Nephron (organoid): ENCODE results near the gene HSD17B12.

Source experiments
- H3K27ac Mint-ChIP-seq, 3 experiments: 2 replicates each; pipeline ENCODE4 v1.8.0; 2020; ENCODE audit warnings: mixed read lengths in 3 of 3, mild to moderate bottlenecking in 2 of 3, moderate library complexity in 1 of 3
- H3K27me3 Mint-ChIP-seq: 2 replicates; pipeline ENCODE4 v1.8.0; 2021; ENCODE audit warnings: low read depth, mild to moderate bottlenecking, moderate library complexity, mixed read lengths
- H3K36me3 Mint-ChIP-seq: 2 replicates; pipeline ENCODE4 v1.8.0; 2020; ENCODE audit warnings: low read depth, mixed read lengths
- H3K4me1 Mint-ChIP-seq: 2 replicates; pipeline ENCODE4 v1.8.0; 2020; ENCODE audit warnings: mixed read lengths
- H3K4me3 Mint-ChIP-seq, 3 experiments: 2 replicates each; pipeline ENCODE4 v1.8.0; 2020; ENCODE audit warnings: mild to moderate bottlenecking in 3 of 3, mixed read lengths in 3 of 3, moderate library complexity in 2 of 3
- H3K9me3 Mint-ChIP-seq: 2 replicates; pipeline ENCODE4 v1.8.0; 2020; ENCODE audit warnings: mixed read lengths
- TF ChIP-seq, protein P1 (sequence below), 3 experiments: fragments of 200-600 bp; sonication (generic); IDR thresholded peaks; one replicate each; pipeline ENCODE4 v1.5.0; 2021; ENCODE audit warnings: antibody characterized with exemption in 3 of 3; ENCODE audit not compliant: unreplicated experiment in 3 of 3

The HSD17B12 gene

DNA sequence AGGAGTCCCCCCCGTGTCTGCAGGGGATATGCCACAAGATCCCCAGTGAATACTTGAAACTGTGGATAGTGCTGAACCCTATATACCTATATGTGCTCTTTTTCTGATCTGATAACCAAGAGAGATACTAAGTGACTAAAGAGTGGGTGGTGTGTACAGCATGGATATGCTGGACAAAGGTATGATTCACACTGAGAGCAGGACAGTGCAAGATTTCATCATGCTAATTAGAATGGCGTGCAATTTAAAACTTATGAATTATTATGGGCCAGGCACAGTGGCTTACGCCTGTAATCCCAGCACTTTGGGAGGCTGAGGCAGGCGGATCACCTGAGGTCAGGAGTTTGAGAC is 109.9 kb downstream of the HSD17B12 start:
- H3K36me3 Mint-ChIP-seq = peaks cover 41% of the 10 kb centered on the region
- no peaks in the 10 kb centered on the region for H3K9me3 Mint-ChIP-seq
- peaks cover 14% of the 10 kb centered on the region for H3K4me1 Mint-ChIP-seq
- no peaks in the 10 kb centered on the region for H3K27me3 Mint-ChIP-seq
- TF ChIP-seq, protein P1, sequence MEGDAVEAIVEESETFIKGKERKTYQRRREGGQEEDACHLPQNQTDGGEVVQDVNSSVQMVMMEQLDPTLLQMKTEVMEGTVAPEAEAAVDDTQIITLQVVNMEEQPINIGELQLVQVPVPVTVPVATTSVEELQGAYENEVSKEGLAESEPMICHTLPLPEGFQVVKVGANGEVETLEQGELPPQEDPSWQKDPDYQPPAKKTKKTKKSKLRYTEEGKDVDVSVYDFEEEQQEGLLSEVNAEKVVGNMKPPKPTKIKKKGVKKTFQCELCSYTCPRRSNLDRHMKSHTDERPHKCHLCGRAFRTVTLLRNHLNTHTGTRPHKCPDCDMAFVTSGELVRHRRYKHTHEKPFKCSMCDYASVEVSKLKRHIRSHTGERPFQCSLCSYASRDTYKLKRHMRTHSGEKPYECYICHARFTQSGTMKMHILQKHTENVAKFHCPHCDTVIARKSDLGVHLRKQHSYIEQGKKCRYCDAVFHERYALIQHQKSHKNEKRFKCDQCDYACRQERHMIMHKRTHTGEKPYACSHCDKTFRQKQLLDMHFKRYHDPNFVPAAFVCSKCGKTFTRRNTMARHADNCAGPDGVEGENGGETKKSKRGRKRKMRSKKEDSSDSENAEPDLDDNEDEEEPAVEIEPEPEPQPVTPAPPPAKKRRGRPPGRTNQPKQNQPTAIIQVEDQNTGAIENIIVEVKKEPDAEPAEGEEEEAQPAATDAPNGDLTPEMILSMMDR (IDR thresholded peaks at IDR 0.05; ENCODE audit: unreplicated experiment in 3 of 3) = no peak
- H3K27ac Mint-ChIP-seq = no peak overlapping the region
- no peak overlapping the region for H3K4me3 Mint-ChIP-seq

DNA sequence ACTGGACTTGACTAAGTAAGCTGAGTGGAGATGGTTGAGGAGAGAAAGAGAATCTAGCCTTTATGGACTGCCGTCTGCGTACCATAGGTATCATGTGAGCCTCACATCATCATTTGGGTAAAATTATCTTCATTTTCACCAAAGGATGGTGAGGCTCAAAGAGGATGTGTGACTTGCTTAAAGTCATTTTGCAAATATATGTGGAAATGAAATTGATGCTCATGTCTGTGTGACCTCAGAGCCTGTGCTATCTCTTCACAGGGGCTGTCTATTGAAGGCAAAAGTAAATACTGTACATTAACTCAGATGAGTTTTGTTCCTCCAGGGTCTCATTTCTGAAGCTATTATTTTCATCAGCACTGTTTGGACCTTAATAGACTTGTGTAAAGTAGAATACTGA is 116.8 kb downstream of the HSD17B12 start:
- Mint-ChIP-seq H3K27ac (no peak overlapping the region), H3K9me3 (no peaks in the 10 kb centered on the region), H3K27me3 (no peaks in the 10 kb centered on the region), H3K4me3 (no peak overlapping the region), H3K4me1 (no peaks in the 10 kb centered on the region), H3K36me3 (peaks cover 31% of the 10 kb centered on the region)
- TF ChIP-seq, protein P1 (IDR thresholded peaks at IDR 0.05; ENCODE audit: unreplicated experiment in 3 of 3) = no peak

DNA sequence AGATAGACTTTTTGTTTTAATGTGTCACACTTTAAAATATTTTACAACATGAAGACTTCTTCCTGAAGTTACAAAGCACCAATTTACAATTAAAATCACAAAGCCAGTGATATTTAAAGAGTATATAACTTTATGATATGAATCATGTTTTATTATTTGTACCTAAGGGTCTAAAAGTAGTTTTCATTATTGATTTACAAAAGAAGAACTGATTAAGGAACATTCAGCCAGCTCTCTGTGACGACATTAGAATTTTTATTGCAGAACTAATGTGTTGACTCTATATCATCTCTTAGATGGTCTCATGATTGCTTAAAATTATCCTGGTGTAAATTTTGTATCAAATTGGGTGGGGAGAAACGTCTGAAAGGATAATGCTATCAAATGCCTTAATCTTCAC is 117.3 kb downstream of the HSD17B12 start:
- H3K27ac Mint-ChIP-seq = no peak overlapping the region
- no peaks in the 10 kb centered on the region for H3K9me3 Mint-ChIP-seq

DNA sequence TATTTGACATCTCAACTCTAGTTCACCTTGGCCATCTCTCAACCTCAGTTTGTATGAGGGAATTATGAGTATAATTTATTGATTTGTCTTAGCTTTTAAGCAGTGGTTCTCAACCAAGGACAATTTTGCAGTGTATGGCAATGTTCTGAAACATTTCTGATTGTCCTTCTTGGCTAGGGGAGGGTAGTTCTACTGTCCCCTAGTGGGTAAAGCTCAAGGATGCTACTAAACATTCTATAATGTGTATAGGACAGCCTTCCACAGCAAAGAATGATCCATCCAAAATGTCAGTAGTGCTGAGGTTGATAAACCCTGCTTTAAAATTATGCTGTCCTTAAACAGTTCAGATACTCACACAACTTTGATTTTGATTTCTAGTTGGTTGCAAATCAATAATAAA is 122.0 kb downstream of the HSD17B12 start:
- H3K4me1 Mint-ChIP-seq = no peaks in the 10 kb centered on the region
- H3K4me3 Mint-ChIP-seq = no peak overlapping the region
- H3K36me3 Mint-ChIP-seq = peaks cover 54% of the 10 kb centered on the region
- H3K27ac Mint-ChIP-seq = no peak overlapping the region
- TF ChIP-seq, protein P1 (IDR thresholded peaks at IDR 0.05; ENCODE audit: unreplicated experiment in 3 of 3) = peak in 2 of 3 experiments; percentile 17 to 21
- H3K27me3 Mint-ChIP-seq = no peaks in the 10 kb centered on the region
- H3K9me3 Mint-ChIP-seq = no peaks in the 10 kb centered on the region

More for the DNA sequence above, 117.3 kb downstream of the HSD17B12 start:
- Mint-ChIP-seq H3K36me3 (peaks cover 31% of the 10 kb centered on the region), H3K4me3 (no peak overlapping the region), H3K4me1 (no peaks in the 10 kb centered on the region), H3K27me3 (no peaks in the 10 kb centered on the region)
- TF ChIP-seq, protein P1 (IDR thresholded peaks at IDR 0.05; ENCODE audit: unreplicated experiment in 3 of 3) = no peak

DNA sequence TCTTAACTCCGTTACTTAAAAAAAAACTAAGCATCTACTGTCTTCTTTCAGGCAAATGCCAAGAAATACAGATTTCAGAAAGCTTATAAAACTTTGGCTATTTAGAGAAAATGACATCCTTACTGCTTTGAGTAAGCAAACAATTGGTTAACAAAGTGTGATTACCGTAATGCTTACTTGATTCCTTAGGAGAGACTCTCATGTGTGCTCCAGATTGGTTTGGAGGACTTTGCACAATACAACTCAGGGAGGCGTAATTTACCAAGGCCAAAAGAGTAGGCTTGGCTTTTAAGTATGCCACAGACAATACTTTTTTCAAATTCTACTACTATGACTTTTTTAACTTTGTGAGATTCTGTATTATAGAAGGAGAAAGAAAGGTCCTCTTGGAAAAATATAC is 123.2 kb downstream of the HSD17B12 start:
- TF ChIP-seq, protein P1 (IDR thresholded peaks at IDR 0.05; ENCODE audit: unreplicated experiment in 3 of 3) = no peak

DNA sequence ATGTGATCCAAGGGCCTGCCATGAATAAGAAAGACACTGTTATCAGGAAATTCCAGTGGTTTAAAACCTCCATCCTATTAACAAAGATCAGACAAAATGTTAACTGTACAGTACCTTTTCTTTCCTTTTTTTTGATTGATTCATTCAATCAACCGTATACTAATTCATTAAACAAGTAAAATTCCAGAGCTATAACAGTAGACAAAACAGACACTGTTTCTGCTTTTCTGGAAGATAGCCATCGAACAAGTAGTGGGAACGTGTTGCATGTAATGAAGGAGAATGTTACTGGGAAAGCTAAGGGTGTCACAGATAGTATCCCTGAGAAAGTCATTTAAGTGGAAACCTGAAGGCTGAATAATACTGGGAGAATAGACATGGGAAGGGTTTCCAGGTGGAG is 126.4 kb downstream of the HSD17B12 start:
- no peaks in the 10 kb centered on the region for H3K9me3 Mint-ChIP-seq
- TF ChIP-seq, protein P1 (IDR thresholded peaks at IDR 0.05; ENCODE audit: unreplicated experiment in 3 of 3) = no peak
- H3K4me3 Mint-ChIP-seq = no peak overlapping the region
- H3K4me1 Mint-ChIP-seq = no peaks in the 10 kb centered on the region
- H3K36me3 Mint-ChIP-seq = peaks cover 36% of the 10 kb centered on the region
- H3K27me3 Mint-ChIP-seq = no peaks in the 10 kb centered on the region
- no peak overlapping the region for H3K27ac Mint-ChIP-seq

More for the DNA sequence above, 123.2 kb downstream of the HSD17B12 start:
- no peak overlapping the region for H3K4me3 Mint-ChIP-seq
- H3K9me3 Mint-ChIP-seq = no peaks in the 10 kb centered on the region
- H3K4me1 Mint-ChIP-seq = no peaks in the 10 kb centered on the region
- H3K27ac Mint-ChIP-seq = no peak overlapping the region
- H3K36me3 Mint-ChIP-seq = peaks cover 55% of the 10 kb centered on the region
- no peaks in the 10 kb centered on the region for H3K27me3 Mint-ChIP-seq
